Measurements from ENCODE around the gene CDK12. TPM values are rescaled to one million over a fixed set of nuclear protein-coding genes. Genes with fewer than 3 reads are reported as not detected.
"Not testable (repeated sequence)": the region's sequence is repeated elsewhere in the genome, so short reads cannot be mapped to it uniquely, and the experiment has no call there.

Gene CDK12
- total RNA-seq, 2 experiments from 2014 or later, result 68.1 to 70.7 TPM

- POLR2A ChIA-PET, result interaction anchor here (0.8 to 8.4 kb wide), 4 partner anchors 11 to 459 kb away, joined by 3 to 251 read pairs (median 4); partner anchors contain the start of gene MED1
- Mint-ChIP-seq H3K36me3 (ENCODE audit: low read depth) (peaks cover 39% of the 10 kb centered on the region), H3K4me3 (peak overlapping the region; percentile 87), H3K4me1 (peaks cover 39% of the 10 kb centered on the region), H3K27ac (peak overlapping the region; percentile 58)
- not testable (repeated sequence) for H3K27me3 Mint-ChIP-seq, DNase-seq, H3K9me3 Mint-ChIP-seq
- CTCF ChIA-PET, result interaction anchor here (0.6 to 0.7 kb wide), 2 partner anchors 953 to 1988 kb away, joined by 4 read pairs; partner anchors contain the start of gene TOP2A
These were observed 3.4 kb downstream of the CDK12 start for GRCh38 chr17:39464639-39465181.

GRCh38 chr17:39468610-39469009 lies 7.3 kb downstream of the CDK12 start:
- CTCF ChIA-PET, DNase-seq, H3K27ac Mint-ChIP-seq, H3K9me3 Mint-ChIP-seq, POLR2A ChIA-PET, H3K4me3 Mint-ChIP-seq, H3K27me3 Mint-ChIP-seq: not testable (repeated sequence)
- Mint-ChIP-seq H3K4me1 (peaks cover 35% of the 10 kb centered on the region), H3K36me3 (ENCODE audit: low read depth) (peaks cover 35% of the 10 kb centered on the region)

- CTCF ChIA-PET, result no interaction called here
- peaks cover 31% of the 10 kb centered on the region for H3K36me3 Mint-ChIP-seq (ENCODE audit: low read depth)
- no peaks in the 10 kb centered on the region for H3K9me3 Mint-ChIP-seq
- H3K4me3 Mint-ChIP-seq, result no peak overlapping the region
- POLR2A ChIA-PET, result interaction anchor here (1.0 kb wide), 1 partner anchor 12 kb away, joined by 5 read pairs; the partner anchor contains the start of gene CDK12
- no peaks in the 10 kb centered on the region for H3K27me3 Mint-ChIP-seq
- no peak for DNase-seq
- H3K4me1 Mint-ChIP-seq, result peaks cover 3% of the 10 kb centered on the region
- H3K27ac Mint-ChIP-seq, result no peak overlapping the region
These were observed 12.0 kb downstream of the CDK12 start for GRCh38 chr17:39473310-39473709.

GRCh38 chr17:39479631-39480030 lies 18.3 kb downstream of the CDK12 start:
- peaks cover 25% of the 10 kb centered on the region for H3K36me3 Mint-ChIP-seq (ENCODE audit: low read depth)
- H3K27ac Mint-ChIP-seq, CTCF ChIA-PET, DNase-seq, H3K9me3 Mint-ChIP-seq, H3K4me3 Mint-ChIP-seq, H3K4me1 Mint-ChIP-seq, POLR2A ChIA-PET, H3K27me3 Mint-ChIP-seq: not testable (repeated sequence)

- H3K9me3 Mint-ChIP-seq, result no peaks in the 10 kb centered on the region
- H3K36me3 Mint-ChIP-seq (ENCODE audit: low read depth), result peaks cover 22% of the 10 kb centered on the region
- ChIA-PET POLR2A (no interaction called here), CTCF (no interaction called here)
- no peaks in the 10 kb centered on the region for H3K27me3 Mint-ChIP-seq
- H3K4me3 Mint-ChIP-seq, result no peak overlapping the region
- peaks cover 6% of the 10 kb centered on the region for H3K4me1 Mint-ChIP-seq
- H3K27ac Mint-ChIP-seq, result no peak overlapping the region
- DNase-seq, result no peak
These were observed 22.2 kb downstream of the CDK12 start for GRCh38 chr17:39483506-39483905.

GRCh38 chr17:39484178-39484577 lies 22.9 kb downstream of the CDK12 start:
- ChIA-PET POLR2A (no interaction called here), CTCF (no interaction called here)
- Mint-ChIP-seq H3K4me1 (peaks cover 6% of the 10 kb centered on the region), H3K36me3 (ENCODE audit: low read depth) (peaks cover 22% of the 10 kb centered on the region), H3K9me3 (no peaks in the 10 kb centered on the region), H3K4me3 (no peak overlapping the region), H3K27me3 (no peaks in the 10 kb centered on the region), H3K27ac (no peak overlapping the region)
- no peak for DNase-seq

- H3K9me3 Mint-ChIP-seq, result no peaks in the 10 kb centered on the region
- ChIA-PET CTCF (interaction anchor here (0.6 to 1.2 kb wide), 3 partner anchors 10 to 511 kb away, joined by 3 to 4 read pairs (median 4); no protein-coding TSS in a partner anchor), POLR2A (interaction anchor here (1.4 to 1.6 kb wide), 2 partner anchors 23 to 35 kb away, joined by 4 read pairs; partner anchors contain the start of gene MED1)
- DNase-seq, result no peak
- no peaks in the 10 kb centered on the region for H3K27me3 Mint-ChIP-seq
- peaks cover 4% of the 10 kb centered on the region for H3K4me1 Mint-ChIP-seq
- no peak overlapping the region for H3K4me3 Mint-ChIP-seq
- H3K27ac Mint-ChIP-seq, result no peak overlapping the region
- H3K36me3 Mint-ChIP-seq (ENCODE audit: low read depth), result peaks cover 18% of the 10 kb centered on the region
These were observed 24.3 kb downstream of the CDK12 start for GRCh38 chr17:39485555-39485954.

- CTCF ChIA-PET, result interaction anchor here (0.7 to 1.2 kb wide), 3 partner anchors 9 to 510 kb away, joined by 3 to 4 read pairs (median 4); no protein-coding TSS in a partner anchor
These were observed 25.0 kb downstream of the CDK12 start for GRCh38 chr17:39486242-39486641.

GRCh38 chr17:39487490-39487889 lies 26.2 kb downstream of the CDK12 start:
- CTCF ChIA-PET, H3K4me1 Mint-ChIP-seq, H3K27ac Mint-ChIP-seq, DNase-seq, H3K4me3 Mint-ChIP-seq, POLR2A ChIA-PET, H3K9me3 Mint-ChIP-seq, H3K27me3 Mint-ChIP-seq: not testable (repeated sequence)
- peaks cover 21% of the 10 kb centered on the region for H3K36me3 Mint-ChIP-seq (ENCODE audit: low read depth)

More at GRCh38 chr17:39486242-39486641, 25.0 kb downstream of the CDK12 start:
- H3K27ac Mint-ChIP-seq, result no peak overlapping the region
- POLR2A ChIA-PET, result interaction anchor here (1.4 to 1.6 kb wide), 2 partner anchors 24 to 35 kb away, joined by 4 read pairs; partner anchors contain the start of gene MED1
- H3K4me3 Mint-ChIP-seq, result no peak overlapping the region
- DNase-seq, result no peak
- H3K27me3 Mint-ChIP-seq, result no peaks in the 10 kb centered on the region
- H3K36me3 Mint-ChIP-seq (ENCODE audit: low read depth), result peaks cover 18% of the 10 kb centered on the region
- no peaks in the 10 kb centered on the region for H3K9me3 Mint-ChIP-seq
- H3K4me1 Mint-ChIP-seq, result peaks cover 4% of the 10 kb centered on the region

- H3K4me3 Mint-ChIP-seq, result no peak overlapping the region
- H3K27ac Mint-ChIP-seq, result no peak overlapping the region
- CTCF ChIA-PET, result interaction anchor here (1.5 kb wide), 1 partner anchor 60 kb away, joined by 4 read pairs; no protein-coding TSS in a partner anchor
- DNase-seq, result no peak
- H3K27me3 Mint-ChIP-seq, result no peaks in the 10 kb centered on the region
- peaks cover 4% of the 10 kb centered on the region for H3K4me1 Mint-ChIP-seq
- H3K36me3 Mint-ChIP-seq (ENCODE audit: low read depth), result peaks cover 25% of the 10 kb centered on the region
- no peaks in the 10 kb centered on the region for H3K9me3 Mint-ChIP-seq
- POLR2A ChIA-PET, result interaction anchor here (1.1 kb wide), 1 partner anchor 26 kb away, joined by 6 read pairs; the partner anchor contains the start of gene CDK12
These were observed 26.7 kb downstream of the CDK12 start for GRCh38 chr17:39487946-39488345.

- POLR2A ChIA-PET, result interaction anchor here (0.7 kb wide), 1 partner anchor 45 kb away, joined by 3 read pairs; no protein-coding TSS in a partner anchor
- H3K4me1 Mint-ChIP-seq, H3K27me3 Mint-ChIP-seq, CTCF ChIA-PET, H3K27ac Mint-ChIP-seq, DNase-seq, H3K9me3 Mint-ChIP-seq, H3K4me3 Mint-ChIP-seq: not testable (repeated sequence)
- H3K36me3 Mint-ChIP-seq (ENCODE audit: low read depth), result peaks cover 43% of the 10 kb centered on the region
These were observed 35.6 kb downstream of the CDK12 start for GRCh38 chr17:39496921-39497320.

GRCh38 chr17:39507511-39507910 lies 46.2 kb downstream of the CDK12 start:
- ChIA-PET POLR2A (no interaction called here), CTCF (interaction anchor here (0.6 kb wide), 1 partner anchor 91 kb away, joined by 3 read pairs; no protein-coding TSS in a partner anchor)
- Mint-ChIP-seq H3K9me3 (no peaks in the 10 kb centered on the region), H3K36me3 (ENCODE audit: low read depth) (peaks cover 71% of the 10 kb centered on the region), H3K27me3 (no peaks in the 10 kb centered on the region), H3K4me1 (no peaks in the 10 kb centered on the region), H3K27ac (no peak overlapping the region), H3K4me3 (no peak overlapping the region)
- DNase-seq, result no peak

GRCh38 chr17:39508987-39509386 lies 47.7 kb downstream of the CDK12 start:
- Mint-ChIP-seq H3K4me1 (peaks cover 2% of the 10 kb centered on the region), H3K4me3 (no peak overlapping the region), H3K9me3 (no peaks in the 10 kb centered on the region), H3K27ac (no peak overlapping the region), H3K27me3 (no peaks in the 10 kb centered on the region), H3K36me3 (ENCODE audit: low read depth) (peaks cover 70% of the 10 kb centered on the region)
- DNase-seq, result no peak
- POLR2A ChIA-PET, result no interaction called here
- CTCF ChIA-PET, result no interaction called here

GRCh38 chr17:39513309-39513708 lies 52.0 kb downstream of the CDK12 start:
- no peak overlapping the region for H3K27ac Mint-ChIP-seq
- no peaks in the 10 kb centered on the region for H3K9me3 Mint-ChIP-seq
- peaks cover 74% of the 10 kb centered on the region for H3K36me3 Mint-ChIP-seq (ENCODE audit: low read depth)
- POLR2A ChIA-PET, result no interaction called here
- no peak for DNase-seq
- peaks cover 2% of the 10 kb centered on the region for H3K4me1 Mint-ChIP-seq
- H3K4me3 Mint-ChIP-seq, result no peak overlapping the region
- CTCF ChIA-PET, result no interaction called here
- no peaks in the 10 kb centered on the region for H3K27me3 Mint-ChIP-seq
